ENCODE results near the gene CCDC102B. TPM values are rescaled to one million over a fixed set of nuclear protein-coding genes. Genes with fewer than 3 reads are reported as not detected.

The CCDC102B gene
- total and polyA plus RNA-seq, 12 donors, result 2.7 to 16.7 (median 8.6) TPM

DNA sequence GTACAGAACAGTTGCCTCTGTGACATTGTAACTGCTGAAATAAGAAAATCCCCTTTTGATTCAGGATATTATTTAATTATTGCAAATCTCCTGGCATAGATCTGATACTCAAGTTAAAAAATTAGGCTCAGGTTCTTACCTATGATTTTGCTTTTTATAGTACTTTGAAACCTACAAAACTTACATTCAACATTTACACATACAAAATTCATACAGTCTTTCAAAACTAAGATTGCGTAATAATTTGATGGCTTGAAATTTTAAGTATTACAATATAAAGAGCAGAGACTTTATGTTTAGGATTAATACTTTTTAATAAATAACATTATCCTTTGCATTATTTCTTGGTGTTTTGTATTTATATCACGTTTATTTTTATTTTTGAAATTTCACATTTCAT is 291.1 kb downstream of the CCDC102B start:
- Histone ChIP-seq H3K27ac (no peak overlapping the region), H3K4me1 (replicated peaks in 1 of 2) (no peaks in the 10 kb centered on the region), H3K4me3 (no peak overlapping the region), H3K27me3 (no peaks in the 10 kb centered on the region), H3K36me3 (replicated peaks in 1 of 2) (no peaks in the 10 kb centered on the region), H3K9me3 (replicated peaks in 1 of 3) (no peaks in the 10 kb centered on the region)
- intact Hi-C loops (cut with DNase I), result no loop called here
- DNase-seq, result no peak
- 68 to 79% (median 75%) methylated on average over 2 of the region's 2 CpGs for WGBS, 4 donors
- no peak for TF ChIP-seq CTCF (IDR thresholded peaks at IDR 0.05)
- TF ChIP-seq POLR2A (IDR thresholded peaks at IDR 0.05), result no peak

DNA sequence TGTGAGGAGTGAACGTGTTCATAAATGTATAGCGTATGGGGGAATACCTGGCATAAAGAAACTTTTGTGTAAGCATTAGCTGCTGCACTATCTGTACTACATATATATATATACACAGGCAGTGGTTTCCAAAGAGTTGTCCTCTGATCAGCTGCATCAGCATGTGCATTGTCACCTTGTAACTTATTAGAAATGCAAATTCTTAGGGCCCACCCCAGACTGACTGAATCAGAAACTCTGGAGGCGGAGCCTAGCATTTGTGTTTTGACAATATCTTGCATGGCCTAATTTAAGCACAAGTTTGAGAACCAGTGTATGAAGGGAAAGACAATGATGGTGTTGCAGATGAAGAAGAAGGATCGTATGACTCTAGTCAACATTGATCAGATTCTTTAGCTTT is 299.5 kb downstream of the CCDC102B start:
- no peaks in the 10 kb centered on the region for H3K36me3 ChIP-seq (replicated peaks in 1 of 2)
- no peak overlapping the region for H3K4me3 ChIP-seq
- no peaks in the 10 kb centered on the region for H3K27me3 ChIP-seq
- intact Hi-C loops (cut with DNase I), result no loop called here
- no peaks in the 10 kb centered on the region for H3K9me3 ChIP-seq (replicated peaks in 1 of 3)
- no peaks in the 10 kb centered on the region for H3K4me1 ChIP-seq (replicated peaks in 1 of 2)
- DNase-seq, result no peak
- TF ChIP-seq CTCF (IDR thresholded peaks at IDR 0.05) (no peak), POLR2A (IDR thresholded peaks at IDR 0.05) (no peak)
- WGBS, 4 donors, result 76 to 84% (median 81%) methylated on average over 4 of the region's 4 CpGs
- no peak overlapping the region for H3K27ac ChIP-seq

DNA sequence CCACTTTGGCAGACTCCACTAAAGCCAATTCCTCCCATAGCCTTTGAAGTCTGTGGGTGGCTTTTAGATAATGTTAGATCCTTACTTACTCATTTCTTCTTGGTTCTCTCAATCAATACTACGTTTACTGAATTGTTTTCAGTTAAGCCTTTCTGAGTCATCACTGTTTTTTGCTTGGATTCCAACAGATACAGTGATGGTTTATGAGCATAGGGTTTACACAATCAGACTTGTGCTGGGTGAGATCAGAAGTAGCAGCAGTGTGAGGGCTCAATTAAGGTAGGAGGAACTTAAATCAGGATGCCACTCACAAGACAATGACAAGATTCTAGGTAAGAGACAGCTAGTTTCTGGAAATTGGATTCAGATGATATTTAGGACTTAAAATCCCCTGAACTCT is 305.1 kb downstream of the CCDC102B start:
- no peak overlapping the region for H3K27ac ChIP-seq
- no peak for TF ChIP-seq CTCF (IDR thresholded peaks at IDR 0.05)
- no peak for TF ChIP-seq POLR2A (IDR thresholded peaks at IDR 0.05)
- H3K36me3 ChIP-seq (replicated peaks in 1 of 2), result no peaks in the 10 kb centered on the region
- no peak overlapping the region for H3K4me3 ChIP-seq
- DNase-seq, result no peak
- no peaks in the 10 kb centered on the region for H3K4me1 ChIP-seq (replicated peaks in 1 of 2)
- H3K9me3 ChIP-seq (replicated peaks in 1 of 3), result no peaks in the 10 kb centered on the region
- intact Hi-C loops (cut with DNase I), result no loop called here
- WGBS, 4 donors, result 22 to 39% (median 28%) methylated on average over 1 of the region's 1 CpG
- no peaks in the 10 kb centered on the region for H3K27me3 ChIP-seq

Small RNA genes lying within 50 kb of the gene (small RNA-seq; reads per million reads assigned to genes)
- gene RNU6-39P, result 0.12 to 0.25 reads per million in 2 donors

Other genes starting within 250 kb of the CCDC102B start
- gene TMX3, start 83.0 kb upstream of the CCDC102B start, total RNA-seq, result 10 to 100 TPM; 22.7 to 46.6 (median 31.2) TPM
- 10 to 100 TPM; 17.8 to 31.9 (median 19.8) TPM for gene TMX3, start 83.0 kb upstream of the CCDC102B start, polyA plus RNA-seq